GM12864 (cell line): Measurements from ENCODE around the gene DUSP12.

Experiments
- DNase-seq: peaks from one replicate; pipeline ENCODE4 v3.0.0-alpha.2; 2011; ENCODE audit warnings: low read depth
- H3K4me3 ChIP-seq: 2 replicates; pipeline ENCODE4 v1.5.1; 2011; ENCODE audit warnings: mild to moderate bottlenecking, low read depth, low read length, control low read depth
- TF ChIP-seq, protein P1 (sequence below): IDR thresholded peaks from 2 replicates; pipeline ENCODE4 v1.5.1; 2011; ENCODE audit warnings: low read depth, mild to moderate bottlenecking, moderate library complexity, low read length, control low read depth, inconsistent platforms; ENCODE audit errors: missing control alignments

The DUSP12 gene

GRCh38 chr1:161728376-161729226 lies 21.0 kb upstream of the DUSP12 start:
- H3K4me3 ChIP-seq: no peak overlapping the region
- TF ChIP-seq, protein P1, sequence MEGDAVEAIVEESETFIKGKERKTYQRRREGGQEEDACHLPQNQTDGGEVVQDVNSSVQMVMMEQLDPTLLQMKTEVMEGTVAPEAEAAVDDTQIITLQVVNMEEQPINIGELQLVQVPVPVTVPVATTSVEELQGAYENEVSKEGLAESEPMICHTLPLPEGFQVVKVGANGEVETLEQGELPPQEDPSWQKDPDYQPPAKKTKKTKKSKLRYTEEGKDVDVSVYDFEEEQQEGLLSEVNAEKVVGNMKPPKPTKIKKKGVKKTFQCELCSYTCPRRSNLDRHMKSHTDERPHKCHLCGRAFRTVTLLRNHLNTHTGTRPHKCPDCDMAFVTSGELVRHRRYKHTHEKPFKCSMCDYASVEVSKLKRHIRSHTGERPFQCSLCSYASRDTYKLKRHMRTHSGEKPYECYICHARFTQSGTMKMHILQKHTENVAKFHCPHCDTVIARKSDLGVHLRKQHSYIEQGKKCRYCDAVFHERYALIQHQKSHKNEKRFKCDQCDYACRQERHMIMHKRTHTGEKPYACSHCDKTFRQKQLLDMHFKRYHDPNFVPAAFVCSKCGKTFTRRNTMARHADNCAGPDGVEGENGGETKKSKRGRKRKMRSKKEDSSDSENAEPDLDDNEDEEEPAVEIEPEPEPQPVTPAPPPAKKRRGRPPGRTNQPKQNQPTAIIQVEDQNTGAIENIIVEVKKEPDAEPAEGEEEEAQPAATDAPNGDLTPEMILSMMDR: no peak
- DNase-seq: no peak

- no peak overlapping the region for H3K4me3 ChIP-seq
- DNase-seq: no peak
- TF ChIP-seq, protein P1: no peak
These were observed 19.5 kb upstream of the DUSP12 start for GRCh38 chr1:161730050-161730564.

GRCh38 chr1:161731241-161731640 lies 18.3 kb upstream of the DUSP12 start:
- TF ChIP-seq, protein P1: no peak
- no peak overlapping the region for H3K4me3 ChIP-seq

DNA sequence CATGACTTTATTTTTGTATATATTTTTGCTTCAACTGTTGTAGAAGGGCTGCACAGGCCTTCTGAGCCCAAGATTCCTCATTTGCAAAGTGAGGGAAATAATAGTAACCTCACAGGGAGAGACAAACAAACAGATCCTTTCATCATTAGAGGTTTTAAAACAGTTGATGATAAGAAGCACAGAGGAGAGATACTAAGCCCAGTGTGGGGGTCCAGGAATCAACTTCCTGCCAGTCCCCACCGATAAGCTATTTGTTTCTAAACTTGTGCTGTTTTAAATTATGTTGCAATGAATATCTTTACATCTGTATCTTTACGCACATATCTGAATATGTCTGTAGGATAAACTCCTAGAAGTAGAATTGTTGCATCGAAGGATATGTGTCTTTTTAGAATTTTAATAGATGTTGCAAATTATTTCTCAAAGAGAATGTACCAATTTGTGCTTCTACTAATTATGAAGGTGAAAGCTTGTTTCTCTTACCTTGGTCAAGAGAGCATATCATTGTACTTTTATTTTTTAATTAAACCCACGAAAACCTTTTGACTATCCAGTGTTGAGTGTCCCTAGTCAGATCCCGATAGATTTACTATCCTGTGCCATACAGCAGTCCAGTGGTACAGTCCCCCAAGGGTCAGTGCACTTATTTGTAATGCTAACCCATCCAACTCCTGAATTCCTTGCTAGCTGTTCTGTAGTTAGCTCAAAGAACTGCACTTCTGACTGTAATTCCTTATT lies 17.4 kb upstream of the DUSP12 start:
- DNase-seq: no peak
- no peak overlapping the region for H3K4me3 ChIP-seq
- TF ChIP-seq, protein P1: no peak

More at GRCh38 chr1:161731241-161731640, 18.3 kb upstream of the DUSP12 start:
- DNase-seq: no peak

DNA sequence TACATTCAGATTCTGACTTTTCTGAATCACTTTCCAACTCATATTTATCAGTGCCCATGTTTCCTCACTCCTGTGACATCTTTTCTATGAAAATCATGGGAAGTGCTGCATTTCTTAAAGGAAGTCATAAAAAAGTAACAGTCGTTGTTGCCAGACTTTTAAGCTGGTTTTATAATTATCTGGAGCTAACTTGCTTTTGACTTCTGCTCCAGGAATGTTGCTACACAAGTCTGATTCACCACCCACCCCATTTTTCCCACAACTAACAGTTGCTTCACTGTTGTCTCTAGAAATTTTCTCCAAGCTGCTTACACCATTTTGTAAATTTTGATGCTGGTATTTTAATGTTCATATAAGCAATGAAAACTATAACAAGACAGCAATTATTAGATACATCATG lies 16.1 kb upstream of the DUSP12 start:
- TF ChIP-seq, protein P1: no peak
- no peak for DNase-seq
- no peak overlapping the region for H3K4me3 ChIP-seq

- no peak overlapping the region for H3K4me3 ChIP-seq
- DNase-seq: no peak
- TF ChIP-seq, protein P1: no peak
These were observed 13.7 kb upstream of the DUSP12 start for GRCh38 chr1:161735837-161736236.
